ENCODE data around the gene MUC5AC.

DNA sequence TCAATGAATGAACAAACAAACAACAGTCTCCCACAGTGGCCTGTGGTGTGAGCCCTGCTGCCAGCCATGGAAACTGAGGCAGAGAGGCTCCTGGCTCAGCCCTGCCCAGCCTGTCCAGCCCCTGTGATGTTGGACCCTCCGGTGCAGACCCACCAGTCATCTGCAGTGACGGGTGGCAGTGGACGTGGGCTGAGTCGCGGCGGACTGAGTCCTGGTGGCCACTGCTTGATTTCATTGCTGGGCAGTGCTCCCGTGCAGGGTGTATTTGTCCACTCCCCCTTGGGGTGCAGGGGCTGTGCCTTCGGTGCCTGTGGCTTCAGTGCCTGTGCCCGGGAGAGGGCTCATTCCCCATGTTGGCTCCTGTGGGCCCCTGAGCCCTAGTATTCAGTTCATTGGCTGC lies 31.9 kb upstream of the MUC5AC start:
- TF ChIP-seq, protein P1, sequence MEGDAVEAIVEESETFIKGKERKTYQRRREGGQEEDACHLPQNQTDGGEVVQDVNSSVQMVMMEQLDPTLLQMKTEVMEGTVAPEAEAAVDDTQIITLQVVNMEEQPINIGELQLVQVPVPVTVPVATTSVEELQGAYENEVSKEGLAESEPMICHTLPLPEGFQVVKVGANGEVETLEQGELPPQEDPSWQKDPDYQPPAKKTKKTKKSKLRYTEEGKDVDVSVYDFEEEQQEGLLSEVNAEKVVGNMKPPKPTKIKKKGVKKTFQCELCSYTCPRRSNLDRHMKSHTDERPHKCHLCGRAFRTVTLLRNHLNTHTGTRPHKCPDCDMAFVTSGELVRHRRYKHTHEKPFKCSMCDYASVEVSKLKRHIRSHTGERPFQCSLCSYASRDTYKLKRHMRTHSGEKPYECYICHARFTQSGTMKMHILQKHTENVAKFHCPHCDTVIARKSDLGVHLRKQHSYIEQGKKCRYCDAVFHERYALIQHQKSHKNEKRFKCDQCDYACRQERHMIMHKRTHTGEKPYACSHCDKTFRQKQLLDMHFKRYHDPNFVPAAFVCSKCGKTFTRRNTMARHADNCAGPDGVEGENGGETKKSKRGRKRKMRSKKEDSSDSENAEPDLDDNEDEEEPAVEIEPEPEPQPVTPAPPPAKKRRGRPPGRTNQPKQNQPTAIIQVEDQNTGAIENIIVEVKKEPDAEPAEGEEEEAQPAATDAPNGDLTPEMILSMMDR (CRISPR knock-in tag; IDR thresholded peaks at IDR 0.05) = no peak
- TF ChIP-seq ZFP36L2 (CRISPR knock-in tag; IDR thresholded peaks at IDR 0.05) (no peak), TBP (CRISPR knock-in tag; IDR thresholded peaks at IDR 0.05) (no peak), ZNF501 (CRISPR knock-in tag; IDR thresholded peaks at IDR 0.05) (no peak), ASH2L (IDR thresholded peaks at IDR 0.05; ENCODE audit: insufficient read length, low read depth, low read length) (no peak), ZNF274 (CRISPR knock-in tag; IDR thresholded peaks at IDR 0.05) (no peak)
- TF ChIP-seq, protein P2, sequence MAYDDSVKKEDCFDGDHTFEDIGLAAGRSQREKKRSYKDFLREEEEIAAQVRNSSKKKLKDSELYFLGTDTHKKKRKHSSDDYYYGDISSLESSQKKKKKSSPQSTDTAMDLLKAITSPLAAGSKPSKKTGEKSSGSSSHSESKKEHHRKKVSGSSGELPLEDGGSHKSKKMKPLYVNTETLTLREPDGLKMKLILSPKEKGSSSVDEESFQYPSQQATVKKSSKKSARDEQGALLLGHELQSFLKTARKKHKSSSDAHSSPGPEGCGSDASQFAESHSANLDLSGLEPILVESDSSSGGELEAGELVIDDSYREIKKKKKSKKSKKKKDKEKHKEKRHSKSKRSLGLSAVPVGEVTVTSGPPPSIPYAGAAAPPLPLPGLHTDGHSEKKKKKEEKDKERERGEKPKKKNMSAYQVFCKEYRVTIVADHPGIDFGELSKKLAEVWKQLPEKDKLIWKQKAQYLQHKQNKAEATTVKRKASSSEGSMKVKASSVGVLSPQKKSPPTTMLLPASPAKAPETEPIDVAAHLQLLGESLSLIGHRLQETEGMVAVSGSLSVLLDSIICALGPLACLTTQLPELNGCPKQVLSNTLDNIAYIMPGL (CRISPR knock-in tag; IDR thresholded peaks at IDR 0.05; ENCODE audit: borderline replicate concordance in 1 of 2, low read depth in 1 of 2) = no peak

Measured in HepG2 (cell line).